ENCODE measurements around the gene NTF3.
"Not testable (repeated sequence)": the region's sequence is repeated elsewhere in the genome, so short reads cannot be mapped to it uniquely, and the experiment has no call there.

The NTF3 gene

GRCh38 chr12:5524769-5525436 is 93.0 kb downstream of the NTF3 start:
- DNase-seq (ENCODE audit: low read depth) = no peak
- no peak overlapping the region for H3K4me3 ChIP-seq (ENCODE audit: low read depth, low read length)
- TF ChIP-seq POLR2A (IDR thresholded peaks at IDR 0.05; ENCODE audit: extremely low read depth, insufficient read length) (no peak), MYC (IDR thresholded peaks at IDR 0.05; ENCODE audit: low read depth, low read length) (no peak), CTCF (IDR thresholded peaks at IDR 0.05; ENCODE audit: low read depth, low read length) (no peak)
- TF ChIP-seq, protein P1, sequence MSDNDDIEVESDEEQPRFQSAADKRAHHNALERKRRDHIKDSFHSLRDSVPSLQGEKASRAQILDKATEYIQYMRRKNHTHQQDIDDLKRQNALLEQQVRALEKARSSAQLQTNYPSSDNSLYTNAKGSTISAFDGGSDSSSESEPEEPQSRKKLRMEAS (IDR thresholded peaks at IDR 0.05; ENCODE audit: low read depth, low read length) = no peak

GRCh38 chr12:5525783-5526367 is 94.0 kb downstream of the NTF3 start:
- no peak overlapping the region for H3K4me3 ChIP-seq (ENCODE audit: low read depth, low read length)
- DNase-seq (ENCODE audit: low read depth) = no peak
- TF ChIP-seq, protein P1 (IDR thresholded peaks at IDR 0.05; ENCODE audit: low read depth, low read length) = no peak

DNA sequence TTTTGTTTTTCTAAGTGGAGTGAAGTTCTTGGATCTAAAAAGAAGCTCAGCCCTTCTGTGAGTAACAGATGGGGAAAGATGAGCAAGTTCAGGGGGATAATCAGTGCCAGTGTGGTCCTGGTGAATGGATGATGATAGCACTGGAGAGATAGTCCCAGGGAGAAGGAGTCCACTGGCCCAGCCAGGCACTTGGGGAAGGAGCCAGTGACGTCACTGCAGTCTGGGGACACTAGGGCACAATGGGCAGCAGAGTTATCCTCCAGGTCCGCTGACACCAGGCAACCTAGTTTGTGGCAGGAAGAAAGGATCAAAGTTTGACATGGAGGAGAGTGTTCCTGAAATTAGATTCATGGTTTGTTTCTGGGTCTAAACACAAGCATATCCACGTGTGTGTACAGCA is 101.5 kb downstream of the NTF3 start:
- no peak overlapping the region for H3K4me3 ChIP-seq (ENCODE audit: low read depth, low read length)
- TF ChIP-seq POLR2A (IDR thresholded peaks at IDR 0.05; ENCODE audit: extremely low read depth, insufficient read length) (no peak), CTCF (IDR thresholded peaks at IDR 0.05; ENCODE audit: low read depth, low read length) (no peak), MYC (IDR thresholded peaks at IDR 0.05; ENCODE audit: low read depth, low read length) (no peak)
- TF ChIP-seq, protein P1 (IDR thresholded peaks at IDR 0.05; ENCODE audit: low read depth, low read length) = no peak
- DNase-seq (ENCODE audit: low read depth) = no peak

DNA sequence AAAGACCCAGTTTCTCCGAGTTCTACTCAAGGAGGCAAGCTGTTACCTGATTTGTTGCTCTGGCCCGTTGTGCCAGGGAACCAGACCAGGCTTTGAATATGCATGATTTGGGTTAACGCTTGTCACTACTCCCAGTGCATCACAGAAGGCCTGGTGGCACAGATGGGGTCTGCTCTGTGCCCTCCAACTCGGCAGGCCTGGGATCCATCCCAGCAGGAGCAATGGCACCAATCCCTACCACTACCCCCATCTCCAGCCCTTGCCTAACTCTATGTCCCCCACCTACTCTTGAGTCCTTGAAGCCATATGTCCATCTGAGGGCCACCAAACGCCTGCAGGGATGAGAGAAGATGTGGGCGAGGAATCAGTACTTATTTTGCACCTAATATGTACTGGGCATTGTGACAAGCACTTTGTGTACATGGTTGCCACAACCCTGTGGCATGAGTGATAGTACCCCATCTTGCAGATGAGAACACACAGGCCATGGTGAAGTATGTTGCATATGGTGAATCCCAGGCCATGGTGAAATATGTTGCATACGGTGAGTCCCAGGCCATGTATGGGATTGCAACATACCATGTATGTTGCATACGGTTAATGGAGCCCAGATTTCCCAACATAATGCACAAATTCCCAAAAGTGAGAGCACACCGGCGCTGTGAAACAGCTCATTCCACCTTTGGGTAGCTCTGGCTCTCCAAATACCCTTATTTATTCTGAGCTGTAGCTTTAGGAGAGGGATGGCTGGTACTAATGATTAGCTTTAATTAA is 102.7 kb downstream of the NTF3 start:
- no peak for TF ChIP-seq MYC (IDR thresholded peaks at IDR 0.05; ENCODE audit: low read depth, low read length)
- TF ChIP-seq, protein P1 (IDR thresholded peaks at IDR 0.05; ENCODE audit: low read depth, low read length) = no peak
- TF ChIP-seq CTCF (IDR thresholded peaks at IDR 0.05; ENCODE audit: low read depth, low read length) = no peak
- TF ChIP-seq POLR2A (IDR thresholded peaks at IDR 0.05; ENCODE audit: extremely low read depth, insufficient read length) = no peak
- no peak for DNase-seq (ENCODE audit: low read depth)
- no peak overlapping the region for H3K4me3 ChIP-seq (ENCODE audit: low read depth, low read length)

- no peak overlapping the region for H3K4me3 ChIP-seq (ENCODE audit: low read depth, low read length)
- TF ChIP-seq POLR2A (IDR thresholded peaks at IDR 0.05; ENCODE audit: extremely low read depth, insufficient read length) = no peak
- TF ChIP-seq CTCF (IDR thresholded peaks at IDR 0.05; ENCODE audit: low read depth, low read length) = no peak
- TF ChIP-seq, protein P1 (IDR thresholded peaks at IDR 0.05; ENCODE audit: low read depth, low read length) = no peak
- TF ChIP-seq MYC (IDR thresholded peaks at IDR 0.05; ENCODE audit: low read depth, low read length) = no peak
- no peak for DNase-seq (ENCODE audit: low read depth)
These were observed 103.6 kb downstream of the NTF3 start for GRCh38 chr12:5535541-5535940.

- not testable (repeated sequence) for DNase-seq (ENCODE audit: low read depth); H3K4me3 ChIP-seq (ENCODE audit: low read depth, low read length)
These were observed 105.2 kb downstream of the NTF3 start for GRCh38 chr12:5537026-5537615.

Measured in NB4 (cell line).